ENCODE data around the gene MYL7. TPM values are rescaled to one million over a fixed set of nuclear protein-coding genes. Genes with fewer than 3 reads are reported as not detected.

Gene MYL7
- not detected in 2 replicates for total RNA-seq

GRCh38 chr7:44141221-44141850, at the start of gene MYL7:
Gene MYL7 (minus strand): TSS chr7:44141332. CDS start chr7:44141305, 27 bp downstream.
- H3K4me3 ChIP-seq (ENCODE audit: low read depth, low read length): no peak within 1 kb of the TSS
- DNase-seq (ENCODE audit: low read depth): no peak
- no peak for TF ChIP-seq CTCF (conservative IDR thresholded peaks at IDR 0.05; ENCODE audit: low read depth, low read length)

- no peak overlapping the region for H3K4me3 ChIP-seq (ENCODE audit: low read depth, low read length)
- DNase-seq (ENCODE audit: low read depth): no peak
- no peak for TF ChIP-seq CTCF (conservative IDR thresholded peaks at IDR 0.05; ENCODE audit: low read depth, low read length)
These were observed 49.1 kb upstream of the MYL7 start for GRCh38 chr7:44189993-44190872.

GRCh38 chr7:44189286-44189992, 48.3 kb upstream of the MYL7 start, which contains the start of gene GCK:
Gene GCK (minus strand): TSS chr7:44189439. CDS start chr7:44188953, 486 bp downstream.
- no peak for DNase-seq (ENCODE audit: low read depth)
- no peak for TF ChIP-seq CTCF (conservative IDR thresholded peaks at IDR 0.05; ENCODE audit: low read depth, low read length)
- no peak within 1 kb of the TSS for H3K4me3 ChIP-seq (ENCODE audit: low read depth, low read length)

- H3K4me3 ChIP-seq (ENCODE audit: low read depth, low read length): no peak overlapping the region
- no peak for DNase-seq (ENCODE audit: low read depth)
- TF ChIP-seq CTCF (conservative IDR thresholded peaks at IDR 0.05; ENCODE audit: low read depth, low read length): no peak
These were observed 47.5 kb upstream of the MYL7 start for GRCh38 chr7:44188480-44189225.

GRCh38 chr7:44187636-44188416, 46.7 kb upstream of the MYL7 start:
- no peak for TF ChIP-seq CTCF (conservative IDR thresholded peaks at IDR 0.05; ENCODE audit: low read depth, low read length)
- no peak for DNase-seq (ENCODE audit: low read depth)
- no peak overlapping the region for H3K4me3 ChIP-seq (ENCODE audit: low read depth, low read length)

DNA sequence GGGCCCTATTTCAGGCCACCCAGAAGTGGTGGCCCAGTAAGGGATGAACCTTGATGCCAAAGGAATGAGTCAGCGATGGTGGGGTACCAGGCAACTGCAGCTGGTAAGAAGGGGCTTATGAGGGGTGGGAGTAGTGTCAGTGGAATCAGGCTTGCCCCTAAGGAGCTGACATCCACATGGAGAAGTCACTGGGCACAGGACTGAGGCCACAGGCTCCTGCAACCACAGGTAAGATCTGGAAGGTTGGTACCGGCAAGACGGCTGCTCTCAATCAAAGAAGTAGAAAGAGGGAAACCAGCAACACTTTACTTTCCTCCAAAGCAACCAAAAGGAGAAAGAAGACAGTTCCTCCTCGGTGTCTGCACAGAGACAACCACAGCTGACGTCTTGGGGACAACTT, 45.6 kb upstream of the MYL7 start:
- no peak overlapping the region for H3K4me3 ChIP-seq (ENCODE audit: low read depth, low read length)
- no peak for TF ChIP-seq CTCF (conservative IDR thresholded peaks at IDR 0.05; ENCODE audit: low read depth, low read length)
- DNase-seq (ENCODE audit: low read depth): no peak

Measured in epithelial cell of proximal tubule (primary cell).